HL-60 (cell line): ENCODE measurements around the gene BTBD9.

ENCODE experiments used
- DNase-seq, 2 experiments: peaks; one replicate each; pipeline ENCODE4 v3.0.0-alpha.2; 2010 to 2020; ENCODE audit warnings: low read depth in 1 of 2, low spot score in 1 of 2
- H3K27ac ChIP-seq: fragments of 250-450 bp; sonication (Bioruptor Pico); replicated peaks from 2 replicates; pipeline ENCODE4 v1.5.1; 2020; ENCODE audit warnings: mild to moderate bottlenecking, moderate library complexity
- H3K27me3 ChIP-seq: fragments of 250-450 bp; sonication (Bioruptor Pico); 2 replicates; pipeline ENCODE4 v1.5.1; 2021; ENCODE audit warnings: mild to moderate bottlenecking, moderate library complexity; ENCODE audit not compliant: insufficient read depth, poor library complexity, severe bottlenecking
- H3K4me3 ChIP-seq: replicated peaks from 2 replicates; pipeline ENCODE4 v1.5.1; 2011; ENCODE audit warnings: mild to moderate bottlenecking, control low read depth, low read length; ENCODE audit not compliant: insufficient read depth
- CTCF ChIP-seq: IDR thresholded peaks from one replicate; pipeline ENCODE4 v1.5.1; 2011; ENCODE audit warnings: low read length, control low read depth, inconsistent platforms; ENCODE audit not compliant: insufficient read depth
- GABPA ChIP-seq: IDR thresholded peaks from 2 replicates; pipeline ENCODE4 v1.6.1; 2012; ENCODE audit warnings: low read depth
- POLR2AphosphoS5 ChIP-seq: IDR thresholded peaks from 2 replicates; pipeline ENCODE4 v1.6.1; 2012; ENCODE audit warnings: low read depth
- REST ChIP-seq: IDR thresholded peaks from 2 replicates; pipeline ENCODE4 v1.6.1; 2012; ENCODE audit warnings: low read depth; ENCODE audit not compliant: insufficient replicate concordance
- SPI1 ChIP-seq: IDR thresholded peaks from 2 replicates; pipeline ENCODE4 v1.6.1; 2012; ENCODE audit warnings: low read depth, mild to moderate bottlenecking, borderline replicate concordance

Gene BTBD9

GRCh38 chr6:38527371-38527770, 112.4 kb downstream of the BTBD9 start:
- Histone ChIP-seq H3K4me3 (no peak overlapping the region), H3K27ac (no peak overlapping the region), H3K27me3 (no peaks in the 10 kb centered on the region)
- no peak for DNase-seq
- no peak for TF ChIP-seq CTCF
- no peak for TF ChIP-seq GABPA
- TF ChIP-seq SPI1 = no peak
- no peak for TF ChIP-seq REST

GRCh38 chr6:38525888-38526287, 113.8 kb downstream of the BTBD9 start:
- TF ChIP-seq CTCF = no peak
- no peak for TF ChIP-seq POLR2AphosphoS5
- TF ChIP-seq REST = no peak
- no peak for DNase-seq
- no peaks in the 10 kb centered on the region for H3K27me3 ChIP-seq
- no peak overlapping the region for H3K4me3 ChIP-seq
- H3K27ac ChIP-seq = no peak overlapping the region

- no peaks in the 10 kb centered on the region for H3K27me3 ChIP-seq
- no peak overlapping the region for H3K27ac ChIP-seq
- DNase-seq = no peak
- no peak overlapping the region for H3K4me3 ChIP-seq
- TF ChIP-seq CTCF (no peak), REST (no peak), POLR2AphosphoS5 (no peak), SPI1 (no peak), GABPA (no peak)
Observed at GRCh38 chr6:38524436-38525145, 115.1 kb downstream of the BTBD9 start.
